ENCODE results near the gene IPO9.
"Not testable (repeated sequence)": the region's sequence is repeated elsewhere in the genome, so short reads cannot be mapped to it uniquely, and the experiment has no call there.

The IPO9 gene

GRCh38 chr1:201810466-201811216, 18.3 kb upstream of the IPO9 start:
- no peak for DNase-seq

GRCh38 chr1:201813226-201813625, 15.7 kb upstream of the IPO9 start:
- no peak for DNase-seq

- DNase-seq = no peak
Observed at GRCh38 chr1:201816309-201816854, 12.6 kb upstream of the IPO9 start.

GRCh38 chr1:201818971-201819750, 9.8 kb upstream of the IPO9 start:
- no peak for DNase-seq

- DNase-seq = no peak
Observed at GRCh38 chr1:201820413-201820812, 8.5 kb upstream of the IPO9 start.

GRCh38 chr1:201825245-201825644, 3.7 kb upstream of the IPO9 start:
- no peak for DNase-seq

- no peak for DNase-seq
Observed at GRCh38 chr1:201826830-201827229, 2.1 kb upstream of the IPO9 start.

- DNase-seq = no peak
Observed at GRCh38 chr1:201827321-201828216, 1.4 kb upstream of the IPO9 start.

GRCh38 chr1:201828217-201828819, 639 bp upstream of the IPO9 start:
- DNase-seq = no peak

GRCh38 chr1:201831371-201831770, 2.4 kb downstream of the IPO9 start:
- DNase-seq = no peak

GRCh38 chr1:201834621-201835020, 5.7 kb downstream of the IPO9 start:
- DNase-seq = no peak

- DNase-seq = no peak
Observed at GRCh38 chr1:201838381-201838780, 9.4 kb downstream of the IPO9 start.

- DNase-seq = not testable (repeated sequence)
Observed at GRCh38 chr1:201839089-201839488, 10.1 kb downstream of the IPO9 start.

- no peak for DNase-seq
Observed at GRCh38 chr1:201840055-201840454, 11.1 kb downstream of the IPO9 start.

- no peak for DNase-seq
Observed at GRCh38 chr1:201840490-201840889, 11.5 kb downstream of the IPO9 start.

- DNase-seq = no peak
Observed at GRCh38 chr1:201841265-201841912, 12.4 kb downstream of the IPO9 start.

GRCh38 chr1:201842472-201843027, 13.6 kb downstream of the IPO9 start:
- no peak for DNase-seq

GRCh38 chr1:201845331-201846083, 16.6 kb downstream of the IPO9 start:
- DNase-seq = no peak

- DNase-seq = no peak
Observed at GRCh38 chr1:201847150-201847549, 18.2 kb downstream of the IPO9 start.

GRCh38 chr1:201848230-201848629, 19.3 kb downstream of the IPO9 start:
- no peak for DNase-seq
